DOHH2 (cell line): ENCODE data around the gene PCYOX1L.
A peak's percentile ranks its signal among the peaks of the same experiment; 100 is the strongest.

Experiments
- H3F3A ChIP-seq: fragments of 200-600 bp; sonication (generic), shearing (Covaris generic); 2 replicates; pipeline ENCODE4 v1.6.0; 2016; ENCODE audit warnings: antibody characterized with exemption, mild to moderate bottlenecking; ENCODE audit not compliant: control insufficient read depth, insufficient read depth
- H3K27ac ChIP-seq: fragments of 200-600 bp; sonication (generic); 2 replicates; pipeline ENCODE4 v1.5.1; 2014; ENCODE audit warnings: low read depth, mild to moderate bottlenecking, low read length, moderate library complexity
- H3K27me3 ChIP-seq: fragments of 200-600 bp; sonication (generic); 2 replicates; pipeline ENCODE4 v1.6.1; 2014; ENCODE audit warnings: mild to moderate bottlenecking, low read length, mixed read lengths; ENCODE audit not compliant: control insufficient read depth
- H3K36me3 ChIP-seq: fragments of 200-600 bp; sonication (generic); 2 replicates; pipeline ENCODE4 v1.6.1; 2014; ENCODE audit warnings: mild to moderate bottlenecking, low read length, moderate library complexity, mixed read lengths; ENCODE audit not compliant: control insufficient read depth
- H3K4me1 ChIP-seq: fragments of 200-600 bp; sonication (generic); 2 replicates; pipeline ENCODE4 v1.6.1; 2014; ENCODE audit warnings: mild to moderate bottlenecking, low read length, mixed read lengths; ENCODE audit not compliant: control insufficient read depth
- H3K4me2 ChIP-seq: fragments of 200-600 bp; sonication (generic); 2 replicates; pipeline ENCODE4 v1.6.0; 2014; ENCODE audit warnings: mild to moderate bottlenecking, low read length, moderate library complexity
- H3K4me3 ChIP-seq: fragments of 200-600 bp; sonication (generic); 2 replicates; pipeline ENCODE4 v1.5.1; 2014; ENCODE audit warnings: mild to moderate bottlenecking, low read length, mixed read lengths
- H3K79me2 ChIP-seq: fragments of 200-600 bp; sonication (generic); 2 replicates; pipeline ENCODE4 v1.6.1; 2014; ENCODE audit warnings: mild to moderate bottlenecking, low read length, mixed read lengths; ENCODE audit not compliant: control insufficient read depth
- H3K9me2 ChIP-seq: fragments of 200-600 bp; sonication (generic); replicated peaks from 2 replicates; pipeline ENCODE4 v1.6.1; 2014; ENCODE audit warnings: mild to moderate bottlenecking, low read length, mixed read lengths; ENCODE audit not compliant: control insufficient read depth
- H3K9me3 ChIP-seq: fragments of 200-600 bp; sonication (generic); 2 replicates; pipeline ENCODE4 v1.6.1; 2014; ENCODE audit warnings: antibody characterized with exemption, low read length, mixed read lengths; ENCODE audit not compliant: control insufficient read depth, insufficient read depth
- H4K20me1 ChIP-seq: fragments of 200-600 bp; sonication (generic); 2 replicates; pipeline ENCODE4 v1.6.0; 2014; ENCODE audit warnings: low read depth, mild to moderate bottlenecking, antibody characterized with exemption, low read length, moderate library complexity; ENCODE audit not compliant: control insufficient read depth, insufficient read depth
- CTCF ChIP-seq: fragments of 200-600 bp; sonication (generic); IDR thresholded peaks from one replicate; pipeline ENCODE4 v1.5.1; 2014; ENCODE audit warnings: antibody characterized with exemption, mild to moderate bottlenecking, low read depth, low read length; ENCODE audit not compliant: poor library complexity, severe bottlenecking
- EZH2phosphoT487 ChIP-seq: fragments of 200-600 bp; sonication (generic); IDR thresholded peaks from 2 replicates; pipeline ENCODE4 v1.6.1; 2017; ENCODE audit warnings: borderline replicate concordance, mild to moderate bottlenecking, antibody characterized with exemption, low read length, moderate library complexity, mixed read lengths

The PCYOX1L gene, protein sequence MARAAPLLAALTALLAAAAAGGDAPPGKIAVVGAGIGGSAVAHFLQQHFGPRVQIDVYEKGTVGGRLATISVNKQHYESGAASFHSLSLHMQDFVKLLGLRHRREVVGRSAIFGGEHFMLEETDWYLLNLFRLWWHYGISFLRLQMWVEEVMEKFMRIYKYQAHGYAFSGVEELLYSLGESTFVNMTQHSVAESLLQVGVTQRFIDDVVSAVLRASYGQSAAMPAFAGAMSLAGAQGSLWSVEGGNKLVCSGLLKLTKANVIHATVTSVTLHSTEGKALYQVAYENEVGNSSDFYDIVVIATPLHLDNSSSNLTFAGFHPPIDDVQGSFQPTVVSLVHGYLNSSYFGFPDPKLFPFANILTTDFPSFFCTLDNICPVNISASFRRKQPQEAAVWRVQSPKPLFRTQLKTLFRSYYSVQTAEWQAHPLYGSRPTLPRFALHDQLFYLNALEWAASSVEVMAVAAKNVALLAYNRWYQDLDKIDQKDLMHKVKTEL

GRCh38 chr5:149357370-149358293, at the start of gene PCYOX1L:
Gene PCYOX1L (plus strand): TSS chr5:149358046. CDS start chr5:149358069, 23 bp downstream.
- H3K27ac ChIP-seq: peak within 1 kb of the TSS; percentile 52
- H3K4me3 ChIP-seq: peak within 1 kb of the TSS; percentile 90
- H3K4me2 ChIP-seq: peak within 1 kb of the TSS; percentile 98
- H3F3A ChIP-seq: peaks cover 30% of the 10 kb centered on the region
- peaks cover 69% of the 10 kb centered on the region for H3K36me3 ChIP-seq
- H4K20me1 ChIP-seq: no peaks in the 10 kb centered on the region; the same call in 1 of the 2 replicates
- H3K9me2 ChIP-seq: no peaks in the 10 kb centered on the region
- TF ChIP-seq EZH2phosphoT487 (no peak), CTCF (no peak)
- no peaks in the 10 kb centered on the region for H3K27me3 ChIP-seq
- H3K79me2 ChIP-seq: peaks cover 66% of the 10 kb centered on the region
- no peaks in the 10 kb centered on the region for H3K9me3 ChIP-seq
- peaks cover 53% of the 10 kb centered on the region for H3K4me1 ChIP-seq

DNA sequence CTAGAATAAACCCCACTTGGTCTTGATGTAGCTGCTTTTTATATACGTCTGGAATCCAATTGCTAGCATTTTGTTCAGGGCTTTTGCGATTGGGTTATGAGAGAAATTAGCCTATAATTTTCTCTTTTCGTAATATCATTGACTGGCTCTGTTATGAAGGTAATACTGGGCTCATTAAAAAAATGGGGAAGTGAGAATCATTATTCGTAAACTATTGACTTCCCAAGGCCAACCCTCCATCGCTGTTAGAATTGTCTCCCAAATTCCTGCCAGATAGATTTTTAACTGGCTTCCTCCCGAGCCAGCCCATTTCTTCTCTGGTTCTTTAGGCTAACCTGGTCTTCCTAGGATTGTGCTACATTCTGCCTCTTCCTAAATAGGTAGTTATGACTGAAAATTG, 48.5 kb upstream of the PCYOX1L start:
- H3K4me2 ChIP-seq: no peak overlapping the region
- no peak overlapping the region for H3K4me3 ChIP-seq
- no peaks in the 10 kb centered on the region for H3K9me3 ChIP-seq
- TF ChIP-seq EZH2phosphoT487 (no peak), CTCF (no peak)
- H3F3A ChIP-seq: no peaks in the 10 kb centered on the region
- H3K36me3 ChIP-seq: no peaks in the 10 kb centered on the region
- H3K4me1 ChIP-seq: no peaks in the 10 kb centered on the region
- no peaks in the 10 kb centered on the region for H4K20me1 ChIP-seq
- H3K27me3 ChIP-seq: peaks cover 11% of the 10 kb centered on the region; the same call in 1 of the 2 replicates
- no peaks in the 10 kb centered on the region for H3K9me2 ChIP-seq
- no peaks in the 10 kb centered on the region for H3K79me2 ChIP-seq
- H3K27ac ChIP-seq: no peak overlapping the region

- no peaks in the 10 kb centered on the region for H3K36me3 ChIP-seq
- no peaks in the 10 kb centered on the region for H3K4me1 ChIP-seq
- peaks cover 3% of the 10 kb centered on the region; the same call in 1 of the 2 replicates for H3K27me3 ChIP-seq
- no peaks in the 10 kb centered on the region for H3F3A ChIP-seq
- TF ChIP-seq EZH2phosphoT487 (no peak), CTCF (no peak)
- no peaks in the 10 kb centered on the region for H3K9me3 ChIP-seq
- no peaks in the 10 kb centered on the region for H4K20me1 ChIP-seq
- no peak overlapping the region for H3K4me3 ChIP-seq
- no peak overlapping the region for H3K27ac ChIP-seq
- no peaks in the 10 kb centered on the region for H3K9me2 ChIP-seq
- no peak overlapping the region for H3K4me2 ChIP-seq
- H3K79me2 ChIP-seq: no peaks in the 10 kb centered on the region
Measured at GRCh38 chr5:149310488-149310887, 47.4 kb upstream of the PCYOX1L start.
